PFSK-1 (cell line): Measurements from ENCODE around the gene CYTH1.

ENCODE experiments used
- FOXP2 ChIP-seq: optimal IDR thresholded peaks from 2 replicates; pipeline ENCODE3; 2011; ENCODE audit warnings: borderline replicate concordance, control low read depth, inconsistent platforms; ENCODE audit not compliant: insufficient read depth; ENCODE audit errors: extremely low read length, extremely low read depth
- POLR2AphosphoS5 ChIP-seq: IDR thresholded peaks from 2 replicates; pipeline ENCODE4 v1.6.1; 2012; ENCODE audit warnings: low read depth, mild to moderate bottlenecking, control low read depth, low read length, moderate library complexity
- SIN3A ChIP-seq: IDR thresholded peaks from 2 replicates; pipeline ENCODE4 v1.6.1; 2012; ENCODE audit warnings: mild to moderate bottlenecking, low read length, moderate library complexity, borderline replicate concordance; ENCODE audit not compliant: insufficient read depth
- TAF1 ChIP-seq: IDR thresholded peaks from 2 replicates; pipeline ENCODE4 v1.6.1; 2012; ENCODE audit warnings: low read length, control low read depth, borderline replicate concordance; ENCODE audit not compliant: insufficient read depth
- TF ChIP-seq, protein P1 (sequence below), 2 experiments: IDR thresholded peaks; 2 replicates each; pipeline versions ENCODE4 v1.6.1 to v1.8.0; 2011 to 2012; ENCODE audit warnings: low read depth in 2 of 2, low read length in 2 of 2, control low read depth in 1 of 2, inconsistent platforms in 1 of 2, mild to moderate bottlenecking in 1 of 2, moderate library complexity in 1 of 2; ENCODE audit not compliant: insufficient read depth in 1 of 2

GRCh38 chr17:78803186-78803845, 21.2 kb upstream of the CYTH1 start:
- TF ChIP-seq POLR2AphosphoS5 = no peak
- TF ChIP-seq, protein P1, sequence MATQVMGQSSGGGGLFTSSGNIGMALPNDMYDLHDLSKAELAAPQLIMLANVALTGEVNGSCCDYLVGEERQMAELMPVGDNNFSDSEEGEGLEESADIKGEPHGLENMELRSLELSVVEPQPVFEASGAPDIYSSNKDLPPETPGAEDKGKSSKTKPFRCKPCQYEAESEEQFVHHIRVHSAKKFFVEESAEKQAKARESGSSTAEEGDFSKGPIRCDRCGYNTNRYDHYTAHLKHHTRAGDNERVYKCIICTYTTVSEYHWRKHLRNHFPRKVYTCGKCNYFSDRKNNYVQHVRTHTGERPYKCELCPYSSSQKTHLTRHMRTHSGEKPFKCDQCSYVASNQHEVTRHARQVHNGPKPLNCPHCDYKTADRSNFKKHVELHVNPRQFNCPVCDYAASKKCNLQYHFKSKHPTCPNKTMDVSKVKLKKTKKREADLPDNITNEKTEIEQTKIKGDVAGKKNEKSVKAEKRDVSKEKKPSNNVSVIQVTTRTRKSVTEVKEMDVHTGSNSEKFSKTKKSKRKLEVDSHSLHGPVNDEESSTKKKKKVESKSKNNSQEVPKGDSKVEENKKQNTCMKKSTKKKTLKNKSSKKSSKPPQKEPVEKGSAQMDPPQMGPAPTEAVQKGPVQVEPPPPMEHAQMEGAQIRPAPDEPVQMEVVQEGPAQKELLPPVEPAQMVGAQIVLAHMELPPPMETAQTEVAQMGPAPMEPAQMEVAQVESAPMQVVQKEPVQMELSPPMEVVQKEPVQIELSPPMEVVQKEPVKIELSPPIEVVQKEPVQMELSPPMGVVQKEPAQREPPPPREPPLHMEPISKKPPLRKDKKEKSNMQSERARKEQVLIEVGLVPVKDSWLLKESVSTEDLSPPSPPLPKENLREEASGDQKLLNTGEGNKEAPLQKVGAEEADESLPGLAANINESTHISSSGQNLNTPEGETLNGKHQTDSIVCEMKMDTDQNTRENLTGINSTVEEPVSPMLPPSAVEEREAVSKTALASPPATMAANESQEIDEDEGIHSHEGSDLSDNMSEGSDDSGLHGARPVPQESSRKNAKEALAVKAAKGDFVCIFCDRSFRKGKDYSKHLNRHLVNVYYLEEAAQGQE (IDR thresholded peaks at IDR 0.05; ENCODE audit: insufficient read depth in 1 of 2, low read depth in 2 of 2, low read length in 2 of 2) = no peak
- TF ChIP-seq SIN3A = no peak
- TF ChIP-seq FOXP2 = no peak
- no peak for TF ChIP-seq TAF1
